KMS-11 (cell line): ENCODE results near the gene ATP10B.

Source experiments
- H2AFZ ChIP-seq: fragments of 200-600 bp; sonication (generic); 2 replicates; pipeline ENCODE4 v1.6.1; 2016; ENCODE audit warnings: antibody characterized with exemption, mixed run types, low read depth
- H3K27ac ChIP-seq: fragments of 200-600 bp; sonication (generic); 2 replicates; pipeline ENCODE4 v1.6.1; 2016; ENCODE audit warnings: mild to moderate bottlenecking, mixed run types
- H3K27me3 ChIP-seq: fragments of 200-600 bp; sonication (generic); 2 replicates; pipeline ENCODE4 v1.6.1; 2017; ENCODE audit warnings: mild to moderate bottlenecking, low read depth, mixed run types, moderate library complexity; ENCODE audit not compliant: insufficient read depth
- H3K36me3 ChIP-seq: fragments of 200-600 bp; sonication (generic); 2 replicates; pipeline ENCODE4 v1.6.1; 2017; ENCODE audit warnings: mild to moderate bottlenecking, mixed run types; ENCODE audit not compliant: insufficient read depth
- H3K4me1 ChIP-seq: fragments of 200-600 bp; sonication (generic); 2 replicates; pipeline ENCODE4 v1.6.1; 2016; ENCODE audit warnings: mild to moderate bottlenecking, low read depth, mixed run types; ENCODE audit not compliant: poor library complexity, severe bottlenecking
- H3K4me2 ChIP-seq: fragments of 200-600 bp; sonication (generic); 2 replicates; pipeline ENCODE4 v1.7.0; 2016; ENCODE audit warnings: mild to moderate bottlenecking, mixed run types
- H3K4me3 ChIP-seq: fragments of 200-600 bp; sonication (generic); IDR thresholded peaks from 2 replicates; pipeline ENCODE4 v1.6.1; 2017; ENCODE audit warnings: low read depth, low read length, mixed read lengths; ENCODE audit not compliant: insufficient read depth
- H3K79me2 ChIP-seq: fragments of 200-600 bp; sonication (generic); 2 replicates; pipeline ENCODE4 v1.6.1; 2016; ENCODE audit warnings: low read depth, mixed run types; ENCODE audit not compliant: insufficient read depth
- H3K9ac ChIP-seq: fragments of 200-600 bp; sonication (generic); 2 replicates; pipeline ENCODE4 v1.6.1; 2016; ENCODE audit warnings: mild to moderate bottlenecking, mixed run types
- H4K20me1 ChIP-seq: fragments of 200-600 bp; sonication (generic); 2 replicates; pipeline ENCODE4 v1.6.1; 2016; ENCODE audit warnings: mild to moderate bottlenecking, mixed run types; ENCODE audit not compliant: insufficient read depth
- TF ChIP-seq, protein P1 (sequence below): fragments of 200-600 bp; sonication (generic); conservative IDR thresholded peaks from 2 replicates; pipeline ENCODE4 v1.6.1; 2017; ENCODE audit warnings: low read depth, mild to moderate bottlenecking, antibody characterized with exemption, low read length, moderate library complexity, mixed read lengths

ATP10B gene

GRCh38 chr5:160604484-160604883 is 247.5 kb downstream of the ATP10B start:
- Histone ChIP-seq H3K27me3 (no peaks in the 10 kb centered on the region), H3K4me1 (peaks cover 6% of the 10 kb centered on the region), H3K9ac (no peak overlapping the region), H3K79me2 (no peaks in the 10 kb centered on the region), H3K4me3 (no peak overlapping the region), H3K4me2 (no peak overlapping the region), H3K27ac (no peak overlapping the region), H4K20me1 (no peaks in the 10 kb centered on the region), H2AFZ (no peak overlapping the region), H3K36me3 (no peaks in the 10 kb centered on the region)
- TF ChIP-seq, protein P1, sequence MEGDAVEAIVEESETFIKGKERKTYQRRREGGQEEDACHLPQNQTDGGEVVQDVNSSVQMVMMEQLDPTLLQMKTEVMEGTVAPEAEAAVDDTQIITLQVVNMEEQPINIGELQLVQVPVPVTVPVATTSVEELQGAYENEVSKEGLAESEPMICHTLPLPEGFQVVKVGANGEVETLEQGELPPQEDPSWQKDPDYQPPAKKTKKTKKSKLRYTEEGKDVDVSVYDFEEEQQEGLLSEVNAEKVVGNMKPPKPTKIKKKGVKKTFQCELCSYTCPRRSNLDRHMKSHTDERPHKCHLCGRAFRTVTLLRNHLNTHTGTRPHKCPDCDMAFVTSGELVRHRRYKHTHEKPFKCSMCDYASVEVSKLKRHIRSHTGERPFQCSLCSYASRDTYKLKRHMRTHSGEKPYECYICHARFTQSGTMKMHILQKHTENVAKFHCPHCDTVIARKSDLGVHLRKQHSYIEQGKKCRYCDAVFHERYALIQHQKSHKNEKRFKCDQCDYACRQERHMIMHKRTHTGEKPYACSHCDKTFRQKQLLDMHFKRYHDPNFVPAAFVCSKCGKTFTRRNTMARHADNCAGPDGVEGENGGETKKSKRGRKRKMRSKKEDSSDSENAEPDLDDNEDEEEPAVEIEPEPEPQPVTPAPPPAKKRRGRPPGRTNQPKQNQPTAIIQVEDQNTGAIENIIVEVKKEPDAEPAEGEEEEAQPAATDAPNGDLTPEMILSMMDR: no peak

GRCh38 chr5:160602744-160603143 is 249.3 kb downstream of the ATP10B start:
- H3K9ac ChIP-seq: no peak overlapping the region

DNA sequence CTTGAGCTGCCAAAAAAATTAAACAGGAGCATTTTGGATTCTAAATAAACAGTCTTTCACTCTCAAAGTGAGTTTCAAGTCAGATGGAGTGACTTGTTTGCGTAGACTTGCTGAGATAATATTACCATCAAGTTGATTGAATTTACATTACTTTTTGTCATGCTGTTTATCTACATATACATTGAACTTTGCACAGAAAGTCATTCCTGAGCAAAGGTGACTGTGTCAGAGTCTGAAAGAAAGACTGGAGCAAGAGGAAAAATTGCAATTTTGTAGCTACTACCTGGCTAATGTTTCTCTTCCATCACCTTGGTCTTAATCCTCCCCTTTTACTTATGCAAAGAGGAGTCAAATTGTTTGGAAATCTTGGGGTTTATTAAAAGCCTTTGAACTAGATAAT is 251.0 kb downstream of the ATP10B start:
- no peak overlapping the region for H2AFZ ChIP-seq
- no peaks in the 10 kb centered on the region for H4K20me1 ChIP-seq
- H3K4me1 ChIP-seq: peaks cover 6% of the 10 kb centered on the region
- no peak overlapping the region for H3K9ac ChIP-seq
- H3K4me3 ChIP-seq: no peak overlapping the region
- H3K79me2 ChIP-seq: no peaks in the 10 kb centered on the region
- no peaks in the 10 kb centered on the region for H3K36me3 ChIP-seq
- TF ChIP-seq, protein P1: no peak
- no peak overlapping the region for H3K4me2 ChIP-seq
- no peak overlapping the region for H3K27ac ChIP-seq
- no peaks in the 10 kb centered on the region for H3K27me3 ChIP-seq

More at GRCh38 chr5:160602744-160603143, 249.3 kb downstream of the ATP10B start:
- no peaks in the 10 kb centered on the region for H3K27me3 ChIP-seq
- peaks cover 6% of the 10 kb centered on the region for H3K4me1 ChIP-seq
- no peak overlapping the region for H3K4me3 ChIP-seq
- H3K27ac ChIP-seq: no peak overlapping the region
- H4K20me1 ChIP-seq: no peaks in the 10 kb centered on the region
- no peak overlapping the region for H2AFZ ChIP-seq
- TF ChIP-seq, protein P1: no peak
- H3K79me2 ChIP-seq: no peaks in the 10 kb centered on the region
- no peaks in the 10 kb centered on the region for H3K36me3 ChIP-seq
- no peak overlapping the region for H3K4me2 ChIP-seq

DNA sequence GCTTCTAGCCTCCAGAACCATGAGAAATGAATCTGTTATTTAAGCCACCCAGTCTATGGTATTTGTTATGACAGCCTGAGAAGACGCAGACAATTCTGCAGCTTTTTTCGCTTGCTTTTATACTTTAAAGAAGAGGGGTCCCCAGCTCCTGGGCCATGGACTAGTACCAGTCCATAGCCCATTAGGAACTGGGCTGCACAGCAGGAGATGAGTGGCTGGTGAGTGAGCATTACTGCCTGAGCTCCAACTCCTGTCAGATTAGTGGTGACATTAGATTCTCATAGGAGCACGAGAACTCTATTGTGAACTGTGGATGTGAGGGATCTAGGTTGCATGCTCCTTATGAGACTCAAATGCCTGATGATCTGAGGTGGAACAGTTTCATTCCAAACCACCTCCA is 278.7 kb downstream of the ATP10B start:
- Histone ChIP-seq H2AFZ (no peak overlapping the region), H4K20me1 (no peaks in the 10 kb centered on the region), H3K4me2 (no peak overlapping the region), H3K79me2 (no peaks in the 10 kb centered on the region), H3K4me1 (no peaks in the 10 kb centered on the region), H3K27ac (no peak overlapping the region), H3K4me3 (no peak overlapping the region), H3K27me3 (no peaks in the 10 kb centered on the region), H3K36me3 (no peaks in the 10 kb centered on the region), H3K9ac (no peak overlapping the region)
- TF ChIP-seq, protein P1: no peak
